Measurements from ENCODE around the gene RAE1.
A peak's percentile ranks its signal among the peaks of the same experiment; 100 is the strongest.

RAE1 gene

GRCh38 chr20:57351042-57351783 lies at the start of gene RAE1:
Gene RAE1, plus strand, starts transcription at chr20:57351255. Its CDS starts 2,784 bp downstream, at chr20:57354039.
- DNase-seq, result peak; percentile 84 to 88

- DNase-seq, result no peak
Measured at GRCh38 chr20:57306747-57307146, 44.3 kb upstream of the RAE1 start.

GRCh38 chr20:57308451-57309271 lies 42.4 kb upstream of the RAE1 start:
- DNase-seq, result no peak

- no peak for DNase-seq
Measured at GRCh38 chr20:57309544-57310115, 41.4 kb upstream of the RAE1 start.

GRCh38 chr20:57310821-57311514 lies 40.1 kb upstream of the RAE1 start:
- no peak for DNase-seq

- no peak for DNase-seq
Measured at GRCh38 chr20:57312138-57312537, 38.9 kb upstream of the RAE1 start.

GRCh38 chr20:57313230-57313629 lies 37.8 kb upstream of the RAE1 start:
- no peak for DNase-seq

- no peak for DNase-seq
Measured at GRCh38 chr20:57313951-57314350, 37.1 kb upstream of the RAE1 start.

- DNase-seq, result no peak
Measured at GRCh38 chr20:57315083-57315975, 35.7 kb upstream of the RAE1 start.

- DNase-seq, result no peak
Measured at GRCh38 chr20:57315976-57316480, 35.0 kb upstream of the RAE1 start.

GRCh38 chr20:57316795-57317201 lies 34.3 kb upstream of the RAE1 start:
- no peak for DNase-seq

- DNase-seq, result no peak
Measured at GRCh38 chr20:57317316-57317788, 33.7 kb upstream of the RAE1 start.

GRCh38 chr20:57317789-57318371 lies 33.2 kb upstream of the RAE1 start:
- DNase-seq, result no peak

GRCh38 chr20:57319584-57319983 lies 31.5 kb upstream of the RAE1 start:
- no peak for DNase-seq

GRCh38 chr20:57320358-57320757 lies 30.7 kb upstream of the RAE1 start:
- no peak for DNase-seq

- no peak for DNase-seq
Measured at GRCh38 chr20:57321142-57321541, 29.9 kb upstream of the RAE1 start.

GRCh38 chr20:57322476-57322875 lies 28.6 kb upstream of the RAE1 start:
- DNase-seq, result no peak

GRCh38 chr20:57323034-57323433 lies 28.0 kb upstream of the RAE1 start:
- no peak for DNase-seq

GRCh38 chr20:57325632-57326356 lies 25.3 kb upstream of the RAE1 start:
- DNase-seq, result no peak

- no peak for DNase-seq
Measured at GRCh38 chr20:57326667-57327455, 24.2 kb upstream of the RAE1 start.

Measured in stimulated activated CD4-positive, alpha-beta T cell treated with anti-CD3 and anti-CD28 coated beads, Interleukin-4, amount 100 ng/mL, for 4 hours (primary cell).